ENCODE results near the gene TDRD9. TPM values are rescaled to one million over a fixed set of nuclear protein-coding genes. Genes with fewer than 3 reads are reported as not detected.

The TDRD9 gene
- total and polyA plus RNA-seq, 2 experiments from 2014 or later, result not detected

DNA sequence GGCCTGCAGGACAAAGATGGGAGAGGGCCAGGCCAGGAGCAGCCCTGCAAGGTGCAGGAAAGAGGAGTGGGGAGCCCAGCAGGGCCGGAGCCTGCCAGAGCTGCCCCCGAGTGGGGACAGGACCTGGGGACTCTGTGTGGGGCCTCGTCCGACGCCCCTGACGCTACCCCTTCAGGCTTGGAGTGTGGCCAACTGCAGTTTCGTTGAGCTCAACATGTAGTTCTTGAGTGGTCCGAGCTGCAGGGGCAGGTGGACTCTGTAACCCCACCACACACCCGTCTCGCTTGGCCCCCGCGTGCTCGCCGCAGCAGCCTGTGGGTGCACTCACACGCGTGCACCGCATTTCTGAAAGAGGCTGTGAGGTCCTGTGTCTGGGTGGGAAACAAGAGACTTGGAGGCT, 159.2 kb downstream of the TDRD9 start:
- no peak overlapping the region for H3K4me3 ChIP-seq
- no peaks in the 10 kb centered on the region for H4K20me1 ChIP-seq (ENCODE audit: insufficient read depth)
- WGBS, 2 experiments (ENCODE audit: low coverage in 1 of 2, low lambda C conversion rate in 2 of 2, missing lambda C conversion rate in 2 of 2), result 78 to 84% methylated on average over 17 of the region's 17 CpGs
- H3K4me1 ChIP-seq (ENCODE audit: insufficient read depth), result no peaks in the 10 kb centered on the region
- TF ChIP-seq EZH2phosphoT487 (IDR thresholded peaks at IDR 0.05; ENCODE audit: insufficient read depth, low read depth) (no peak), EZH2 (IDR thresholded peaks at IDR 0.05; ENCODE audit: insufficient read depth, poor library complexity, severe bottlenecking) (no peak)
- no peak for DNase-seq
- H3K79me2 ChIP-seq (ENCODE audit: insufficient read depth), result no peaks in the 10 kb centered on the region
- H3K27me3 ChIP-seq (replicated peaks; ENCODE audit: insufficient read depth), result no peaks in the 10 kb centered on the region; the same call in 1 of the 2 replicates
- no peak overlapping the region for H3K4me2 ChIP-seq (ENCODE audit: unreplicated experiment)
- no peak overlapping the region for H3K9ac ChIP-seq
- H3K27ac ChIP-seq, result no peak overlapping the region
- H3K9me2 ChIP-seq (ENCODE audit: insufficient read depth), result no peaks in the 10 kb centered on the region
- H2AFZ ChIP-seq, result no peak overlapping the region
- H3K36me3 ChIP-seq (ENCODE audit: low read depth), result no peaks in the 10 kb centered on the region
- no peaks in the 10 kb centered on the region for H3F3A ChIP-seq (ENCODE audit: insufficient read depth)
- in situ Hi-C loops (cut with MboI), result no loop called here
- no peaks in the 10 kb centered on the region for H3K9me3 ChIP-seq (ENCODE audit: low read depth)

DNA sequence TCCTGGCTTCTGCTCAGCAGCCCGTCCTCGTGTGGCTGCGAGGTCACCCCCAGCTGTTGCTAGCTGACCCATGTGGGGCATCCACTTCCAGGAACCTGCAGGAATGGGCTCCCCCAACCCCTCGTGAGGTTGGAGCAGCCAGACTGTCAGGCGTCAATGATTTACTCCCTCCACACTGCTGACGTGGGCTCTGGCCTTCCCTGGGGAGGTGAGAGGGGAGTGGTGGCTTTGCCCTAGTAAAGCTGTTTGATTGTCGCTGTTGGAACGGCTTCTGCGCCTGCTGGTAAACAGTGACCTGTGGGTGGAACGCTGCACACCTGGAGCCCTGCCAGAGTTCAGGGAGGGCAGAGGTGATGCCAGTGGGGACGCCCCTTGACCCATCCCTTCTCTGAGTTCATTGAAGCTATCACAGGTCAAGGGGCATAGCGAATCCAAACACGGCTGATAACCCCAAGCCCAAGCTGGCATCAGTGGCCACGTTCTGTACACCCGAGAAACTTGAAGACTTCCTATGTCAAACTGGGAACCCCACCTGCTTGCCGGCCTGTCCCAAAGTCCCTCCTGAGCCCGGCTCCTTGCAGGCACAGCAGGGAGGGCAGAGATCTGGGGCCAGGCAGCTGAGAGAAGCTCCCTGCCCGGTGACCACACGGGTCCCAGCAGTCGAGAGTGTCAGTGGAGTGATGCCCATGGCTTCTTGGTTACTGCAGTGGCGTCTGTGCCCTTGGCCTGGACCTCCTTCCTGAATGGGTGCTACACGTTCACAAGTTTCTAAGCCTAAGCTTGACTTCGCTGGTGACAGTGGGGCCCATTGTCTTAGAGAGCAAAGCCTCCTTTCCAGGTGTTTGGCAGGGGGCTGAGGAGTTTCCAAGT, 160.0 kb downstream of the TDRD9 start:
- Histone ChIP-seq H3K4me2 (ENCODE audit: unreplicated experiment) (no peak overlapping the region), H3K36me3 (ENCODE audit: low read depth) (no peaks in the 10 kb centered on the region), H3K79me2 (ENCODE audit: insufficient read depth) (no peaks in the 10 kb centered on the region), H3K4me1 (ENCODE audit: insufficient read depth) (no peaks in the 10 kb centered on the region), H3K27me3 (replicated peaks; ENCODE audit: insufficient read depth) (no peaks in the 10 kb centered on the region), H3K4me3 (no peak overlapping the region), H3K9me2 (ENCODE audit: insufficient read depth) (no peaks in the 10 kb centered on the region), H3K27ac (no peak overlapping the region), H3F3A (ENCODE audit: insufficient read depth) (no peaks in the 10 kb centered on the region), H3K9me3 (ENCODE audit: low read depth) (no peaks in the 10 kb centered on the region), H4K20me1 (ENCODE audit: insufficient read depth) (no peaks in the 10 kb centered on the region), H3K9ac (no peak overlapping the region), H2AFZ (no peak overlapping the region)
- TF ChIP-seq EZH2phosphoT487 (IDR thresholded peaks at IDR 0.05; ENCODE audit: insufficient read depth, low read depth), result no peak
- in situ Hi-C loops (cut with MboI), result no loop called here
- no peak for DNase-seq
- WGBS, 2 experiments (ENCODE audit: low coverage in 1 of 2, low lambda C conversion rate in 2 of 2, missing lambda C conversion rate in 2 of 2), result 63 to 70% methylated on average over 23 of the region's 23 CpGs

DNA sequence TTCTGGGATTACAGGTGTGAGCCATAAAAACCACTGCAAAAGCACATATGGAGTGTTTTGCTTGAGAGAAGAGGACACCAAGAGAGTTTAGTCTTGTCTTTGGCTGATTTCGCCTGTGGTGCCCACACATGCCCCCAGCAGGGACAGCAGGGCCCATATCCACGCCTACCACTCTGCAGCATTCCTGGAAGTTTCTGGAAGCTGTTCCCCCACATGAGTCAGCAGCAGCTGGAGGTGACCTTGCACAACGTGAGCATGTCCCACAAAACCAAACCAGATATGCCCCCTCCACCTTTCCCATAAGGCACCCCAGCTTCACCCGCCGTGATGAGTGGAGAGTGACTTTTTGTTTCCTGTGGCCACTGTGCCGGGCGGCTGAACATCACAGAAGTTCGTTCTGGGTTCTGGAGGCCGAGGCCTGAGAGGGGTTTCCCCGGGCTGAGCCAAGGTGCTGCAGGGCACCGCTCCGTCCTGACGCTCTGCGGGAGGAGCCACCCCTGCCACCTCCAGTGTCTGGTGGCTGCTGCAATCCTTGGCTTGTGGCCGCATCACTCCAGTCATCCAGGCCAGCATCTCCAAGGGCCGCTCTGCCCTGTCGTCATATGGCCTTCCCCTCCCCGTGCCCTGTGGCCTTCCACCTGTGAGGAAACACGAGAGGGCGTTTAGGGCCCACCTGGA, 162.0 kb downstream of the TDRD9 start:
- no peaks in the 10 kb centered on the region for H3K9me3 ChIP-seq (ENCODE audit: low read depth)
- no peak overlapping the region for H3K4me2 ChIP-seq (ENCODE audit: unreplicated experiment)
- WGBS, 2 experiments (ENCODE audit: low coverage in 1 of 2, low lambda C conversion rate in 2 of 2, missing lambda C conversion rate in 2 of 2), result 81 to 82% methylated on average over 20 of the region's 20 CpGs
- no peaks in the 10 kb centered on the region for H3K4me1 ChIP-seq (ENCODE audit: insufficient read depth)
- H3K9me2 ChIP-seq (ENCODE audit: insufficient read depth), result no peaks in the 10 kb centered on the region
- no peaks in the 10 kb centered on the region for H4K20me1 ChIP-seq (ENCODE audit: insufficient read depth)
- no peak overlapping the region for H3K4me3 ChIP-seq
- H3F3A ChIP-seq (ENCODE audit: insufficient read depth), result no peaks in the 10 kb centered on the region
- no peak for DNase-seq
- no peak overlapping the region for H2AFZ ChIP-seq
- no peak overlapping the region for H3K27ac ChIP-seq
- no peaks in the 10 kb centered on the region for H3K36me3 ChIP-seq (ENCODE audit: low read depth)
- in situ Hi-C loops (cut with MboI), result no loop called here
- TF ChIP-seq EZH2 (IDR thresholded peaks at IDR 0.05; ENCODE audit: insufficient read depth, poor library complexity, severe bottlenecking), result no peak
- TF ChIP-seq EZH2phosphoT487 (IDR thresholded peaks at IDR 0.05; ENCODE audit: insufficient read depth, low read depth), result no peak
- no peaks in the 10 kb centered on the region for H3K27me3 ChIP-seq (replicated peaks; ENCODE audit: insufficient read depth)
- H3K79me2 ChIP-seq (ENCODE audit: insufficient read depth), result no peaks in the 10 kb centered on the region
- H3K9ac ChIP-seq, result no peak overlapping the region

DNA sequence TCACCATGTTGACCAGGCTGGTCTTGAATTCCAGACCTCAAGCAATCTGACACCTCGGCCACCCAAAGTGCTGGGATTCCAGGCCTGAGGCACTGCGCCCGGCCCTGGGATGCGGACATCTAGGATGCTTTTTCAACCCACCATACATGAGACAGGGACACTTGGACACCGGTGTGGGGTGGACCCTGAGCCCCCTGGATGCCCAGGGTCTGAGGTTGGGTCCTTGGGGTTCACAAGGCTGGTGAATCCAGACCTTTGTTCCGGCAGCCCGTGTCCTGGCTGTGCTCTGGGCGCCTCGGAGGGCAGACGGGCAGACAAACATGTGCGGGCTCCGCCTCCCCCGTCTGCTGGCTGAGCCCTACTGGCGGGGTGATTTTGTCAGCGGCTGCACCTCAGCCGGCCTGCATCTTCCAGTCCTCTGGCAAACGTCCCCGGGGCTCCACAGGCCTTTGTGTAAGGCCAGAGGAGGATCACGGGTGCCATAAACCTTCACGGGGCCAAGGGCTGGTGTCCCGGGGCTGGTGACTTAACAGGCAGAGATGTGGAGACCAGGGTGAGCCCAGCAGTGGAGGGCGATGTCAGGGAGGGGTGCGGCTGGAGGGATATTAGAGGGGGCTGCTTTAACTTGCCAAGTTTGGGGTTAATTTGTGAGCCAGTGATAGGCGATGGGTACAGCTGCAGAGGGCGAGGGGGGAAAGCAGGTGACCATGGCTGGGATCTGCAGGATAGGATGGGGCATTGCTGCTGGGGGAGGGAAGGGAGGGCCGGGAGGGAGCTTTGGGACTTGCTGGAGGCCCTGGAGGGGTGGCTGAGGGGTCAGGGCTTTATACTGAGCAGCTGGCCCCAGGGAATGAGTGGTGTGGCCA, 163.0 kb downstream of the TDRD9 start:
- Histone ChIP-seq H3K9ac (no peak overlapping the region), H4K20me1 (ENCODE audit: insufficient read depth) (no peaks in the 10 kb centered on the region), H3K4me3 (no peak overlapping the region), H3K27ac (no peak overlapping the region), H3K36me3 (ENCODE audit: low read depth) (no peaks in the 10 kb centered on the region), H3F3A (ENCODE audit: insufficient read depth) (no peaks in the 10 kb centered on the region), H2AFZ (no peak overlapping the region), H3K9me2 (ENCODE audit: insufficient read depth) (no peaks in the 10 kb centered on the region), H3K4me1 (ENCODE audit: insufficient read depth) (no peaks in the 10 kb centered on the region), H3K4me2 (ENCODE audit: unreplicated experiment) (no peak overlapping the region), H3K79me2 (ENCODE audit: insufficient read depth) (no peaks in the 10 kb centered on the region), H3K9me3 (ENCODE audit: low read depth) (no peaks in the 10 kb centered on the region), H3K27me3 (replicated peaks; ENCODE audit: insufficient read depth) (no peaks in the 10 kb centered on the region)
- in situ Hi-C loops (cut with MboI), result no loop called here
- TF ChIP-seq EZH2 (IDR thresholded peaks at IDR 0.05; ENCODE audit: insufficient read depth, poor library complexity, severe bottlenecking) (no peak), EZH2phosphoT487 (IDR thresholded peaks at IDR 0.05; ENCODE audit: insufficient read depth, low read depth) (no peak)
- 34 to 35% methylated on average over 25 of the region's 26 CpGs for WGBS, 2 experiments (ENCODE audit: low coverage in 1 of 2, low lambda C conversion rate in 2 of 2, missing lambda C conversion rate in 2 of 2)
- no peak for DNase-seq
